Tibial artery (tissue), 4 donors: ENCODE data around the gene PNCK.

ENCODE experiments used
- DNase-seq, 2 donors: peaks; one replicate each; pipeline ENCODE4 v3.0.0-alpha.2; 2019
- H3K27ac ChIP-seq, 2 donors: fragments of 200-600 bp; sonication (generic) in 1 of 2; 1 replicate in 1 of 2; 2 replicates in 1 of 2; pipeline ENCODE4 v1.5.1; 2018 to 2019; ENCODE audit warnings: mild to moderate bottlenecking in 1 of 2
- H3K27me3 ChIP-seq, 2 donors: fragments of 200-600 bp; sonication (generic) in 1 of 2; one replicate each; pipeline versions ENCODE4 v1.5.1 to v1.6.0; 2016 to 2019
- H3K36me3 ChIP-seq, 3 donors: fragments of 200-600 bp; sonication (generic) in 2 of 3; one replicate each; pipeline ENCODE4 v1.5.1; 2016 to 2019; ENCODE audit warnings: mild to moderate bottlenecking in 2 of 3
- H3K4me1 ChIP-seq, 4 donors: fragments of 200-600 bp; sonication (generic) in 2 of 4; 1 replicate in 3 of 4; 2 replicates in 1 of 4; pipeline ENCODE4 v1.5.1; 2016 to 2019
- H3K4me3 ChIP-seq, 2 donors: fragments of 200-600 bp; sonication (generic) in 1 of 2; 1 replicate in 1 of 2; 2 replicates in 1 of 2; pipeline ENCODE4 v1.5.1; 2018 to 2019; ENCODE audit warnings: mild to moderate bottlenecking in 2 of 2
- H3K9me3 ChIP-seq, 3 donors: fragments of 200-600 bp; sonication (generic) in 1 of 3; one replicate each; pipeline ENCODE4 v1.5.1; 2016 to 2019
- intact Hi-C: fragments of 100-400 bp; cut with DNase I; formaldehyde crosslinking; loops from one replicate; pipeline ENCODE4 v1.15.0; 2023; ENCODE audit warnings: low total_unique reads
- TF ChIP-seq, protein P1 (sequence below), 2 experiments: fragments of 200-600 bp in 1 of 2; fragments of 450-650 bp in 1 of 2; IDR thresholded peaks; one replicate each; pipeline ENCODE4 v1.5.1; 2017 to 2019; ENCODE audit warnings: antibody characterized with exemption in 2 of 2, mild to moderate bottlenecking in 1 of 2, moderate library complexity in 1 of 2

PNCK gene

DNA sequence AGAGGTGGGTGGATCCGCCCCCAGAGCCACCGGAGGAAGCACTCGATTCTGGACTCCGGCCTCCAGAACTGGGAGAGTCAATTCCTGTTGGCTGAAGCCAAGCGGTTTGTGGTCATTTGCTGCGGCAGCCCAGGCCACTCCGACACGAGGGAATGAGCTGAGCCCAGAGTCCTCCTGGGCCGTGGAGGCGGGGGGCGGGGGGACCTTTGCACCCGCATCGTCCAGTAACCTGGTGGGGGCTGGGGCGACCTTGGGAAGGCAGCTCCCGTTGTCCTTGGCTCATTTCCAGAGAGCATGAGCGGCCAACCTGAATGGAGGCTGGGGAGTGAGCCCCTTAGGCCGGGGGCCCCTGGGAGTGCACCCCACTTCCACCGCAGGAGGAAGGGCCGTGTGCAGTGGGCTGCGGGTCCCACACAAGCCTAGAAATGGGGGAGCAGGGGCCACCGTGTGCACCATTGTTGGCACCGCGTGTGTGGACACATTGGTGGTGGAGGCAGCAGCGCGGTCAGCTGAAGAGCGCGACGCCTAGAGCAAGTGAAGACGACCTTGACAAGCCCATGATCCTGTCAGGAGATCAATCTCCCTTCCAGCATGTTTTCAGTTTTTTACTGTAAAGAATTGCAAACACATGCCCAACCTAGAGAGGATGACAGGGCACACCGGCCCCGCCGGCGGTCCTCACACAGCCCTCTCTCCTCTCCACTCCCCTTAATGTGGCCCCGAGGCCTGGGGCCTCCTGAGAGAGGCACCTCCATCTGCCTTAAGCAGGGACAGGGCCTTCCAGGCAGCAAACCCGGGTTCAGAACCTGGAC, 46.5 kb downstream of the PNCK start:
- no peak overlapping the region for H3K4me3 ChIP-seq
- H3K4me1 ChIP-seq: no peaks in the 10 kb centered on the region
- intact Hi-C loops: no loop called here
- peak in 1 of 2 donors; percentile 21 for DNase-seq
- TF ChIP-seq, protein P1, sequence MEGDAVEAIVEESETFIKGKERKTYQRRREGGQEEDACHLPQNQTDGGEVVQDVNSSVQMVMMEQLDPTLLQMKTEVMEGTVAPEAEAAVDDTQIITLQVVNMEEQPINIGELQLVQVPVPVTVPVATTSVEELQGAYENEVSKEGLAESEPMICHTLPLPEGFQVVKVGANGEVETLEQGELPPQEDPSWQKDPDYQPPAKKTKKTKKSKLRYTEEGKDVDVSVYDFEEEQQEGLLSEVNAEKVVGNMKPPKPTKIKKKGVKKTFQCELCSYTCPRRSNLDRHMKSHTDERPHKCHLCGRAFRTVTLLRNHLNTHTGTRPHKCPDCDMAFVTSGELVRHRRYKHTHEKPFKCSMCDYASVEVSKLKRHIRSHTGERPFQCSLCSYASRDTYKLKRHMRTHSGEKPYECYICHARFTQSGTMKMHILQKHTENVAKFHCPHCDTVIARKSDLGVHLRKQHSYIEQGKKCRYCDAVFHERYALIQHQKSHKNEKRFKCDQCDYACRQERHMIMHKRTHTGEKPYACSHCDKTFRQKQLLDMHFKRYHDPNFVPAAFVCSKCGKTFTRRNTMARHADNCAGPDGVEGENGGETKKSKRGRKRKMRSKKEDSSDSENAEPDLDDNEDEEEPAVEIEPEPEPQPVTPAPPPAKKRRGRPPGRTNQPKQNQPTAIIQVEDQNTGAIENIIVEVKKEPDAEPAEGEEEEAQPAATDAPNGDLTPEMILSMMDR (IDR thresholded peaks at IDR 0.05): no peak
- H3K36me3 ChIP-seq: no peaks in the 10 kb centered on the region
- H3K27me3 ChIP-seq: peaks cover 0 to 10% of the 10 kb centered on the region in 2 donors
- peaks cover 0 to 11% (median 0%) of the 10 kb centered on the region in 3 donors for H3K9me3 ChIP-seq
- H3K27ac ChIP-seq: no peak overlapping the region

GRCh38 chrX:153626025-153626633, 47.5 kb downstream of the PNCK start:
- H3K4me3 ChIP-seq: no peak overlapping the region
- H3K4me1 ChIP-seq: no peaks in the 10 kb centered on the region
- peaks cover 0 to 5% (median 0%) of the 10 kb centered on the region in 3 donors for H3K9me3 ChIP-seq
- TF ChIP-seq, protein P1 (IDR thresholded peaks at IDR 0.05): no peak
- no peak for DNase-seq
- peaks cover 0 to 10% of the 10 kb centered on the region in 2 donors for H3K27me3 ChIP-seq
- no peaks in the 10 kb centered on the region for H3K36me3 ChIP-seq
- intact Hi-C loops: no loop called here
- no peak overlapping the region for H3K27ac ChIP-seq

- Histone ChIP-seq H3K27me3 (peaks cover 0 to 10% of the 10 kb centered on the region in 2 donors), H3K36me3 (no peaks in the 10 kb centered on the region), H3K9me3 (no peaks in the 10 kb centered on the region), H3K4me1 (no peaks in the 10 kb centered on the region), H3K27ac (no peak overlapping the region), H3K4me3 (no peak overlapping the region)
- peak in 1 of 2 donors; percentile 20 for DNase-seq
- intact Hi-C loops: no loop called here
- TF ChIP-seq, protein P1 (IDR thresholded peaks at IDR 0.05): no peak
Observed at GRCh38 chrX:153625271-153626024, 48.2 kb downstream of the PNCK start.

DNA sequence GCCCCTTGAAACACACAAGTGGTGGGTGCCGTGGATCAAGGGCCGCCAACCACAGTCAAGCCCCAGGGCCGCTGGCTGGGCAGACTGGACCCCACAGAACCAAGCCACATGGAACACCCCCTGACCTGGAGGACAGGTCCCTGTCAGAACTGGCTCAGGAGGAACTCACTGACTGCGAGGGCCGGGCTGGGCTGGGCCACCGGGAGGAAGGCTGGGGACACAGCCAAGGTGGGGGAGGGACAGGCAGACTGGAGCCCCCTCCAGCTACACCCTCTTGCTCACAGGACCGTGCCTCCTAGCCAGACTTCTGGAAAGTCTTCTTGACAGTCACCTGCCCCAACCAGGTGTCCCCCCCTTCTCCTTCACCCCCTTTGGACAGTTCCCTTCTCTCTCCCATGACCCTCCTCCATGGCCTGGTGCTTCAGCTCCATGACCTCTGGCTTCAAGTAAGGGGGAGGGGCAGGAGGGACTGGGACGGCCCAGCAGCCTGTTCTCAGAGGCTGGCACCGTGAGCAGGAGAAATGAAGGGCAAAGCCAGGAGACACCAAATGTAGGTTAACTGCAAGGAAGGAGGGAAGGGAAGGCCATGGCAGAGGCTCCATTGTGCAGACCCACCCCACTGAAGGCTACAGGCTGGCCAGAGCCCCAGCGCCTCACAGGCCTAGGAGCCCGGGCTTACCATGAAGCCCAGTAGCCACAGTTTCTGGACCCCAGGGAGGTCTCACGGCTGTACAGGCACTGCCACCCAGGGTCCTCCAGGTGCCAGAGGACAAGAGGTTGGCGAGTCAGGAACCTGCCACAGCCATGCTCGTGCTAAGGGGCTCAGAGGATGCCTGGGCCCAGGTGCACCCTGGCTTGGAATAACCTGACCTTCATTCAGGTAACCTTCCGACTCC, 49.2 kb downstream of the PNCK start:
- no peak overlapping the region for H3K4me3 ChIP-seq
- no peaks in the 10 kb centered on the region for H3K36me3 ChIP-seq
- H3K4me1 ChIP-seq: no peaks in the 10 kb centered on the region
- peak in 1 of 2 donors; percentile 50 for DNase-seq
- intact Hi-C loops: no loop called here
- H3K9me3 ChIP-seq: no peaks in the 10 kb centered on the region
- TF ChIP-seq, protein P1 (IDR thresholded peaks at IDR 0.05): no peak
- H3K27me3 ChIP-seq: peaks cover 0 to 10% of the 10 kb centered on the region in 2 donors
- H3K27ac ChIP-seq: no peak overlapping the region
